GM12875 (cell line): ENCODE data around the gene PTPRR.

Source experiments
- H3K4me3 ChIP-seq: one replicate; pipeline ENCODE4 v1.5.1; 2011; ENCODE audit warnings: low read depth, low read length, control low read depth
- CTCF ChIP-seq: IDR thresholded peaks from 2 replicates; pipeline ENCODE4 v1.5.1; 2011; ENCODE audit warnings: low read depth, mild to moderate bottlenecking, control low read depth, inconsistent platforms, low read length, moderate library complexity, borderline replicate concordance; ENCODE audit not compliant: insufficient read depth

The PTPRR gene

GRCh38 chr12:70763666-70764065 is 156.9 kb downstream of the PTPRR start:
- no peak overlapping the region for H3K4me3 ChIP-seq
- TF ChIP-seq CTCF = no peak

GRCh38 chr12:70762000-70762399 is 158.5 kb downstream of the PTPRR start:
- no peak for TF ChIP-seq CTCF
- H3K4me3 ChIP-seq = no peak overlapping the region

DNA sequence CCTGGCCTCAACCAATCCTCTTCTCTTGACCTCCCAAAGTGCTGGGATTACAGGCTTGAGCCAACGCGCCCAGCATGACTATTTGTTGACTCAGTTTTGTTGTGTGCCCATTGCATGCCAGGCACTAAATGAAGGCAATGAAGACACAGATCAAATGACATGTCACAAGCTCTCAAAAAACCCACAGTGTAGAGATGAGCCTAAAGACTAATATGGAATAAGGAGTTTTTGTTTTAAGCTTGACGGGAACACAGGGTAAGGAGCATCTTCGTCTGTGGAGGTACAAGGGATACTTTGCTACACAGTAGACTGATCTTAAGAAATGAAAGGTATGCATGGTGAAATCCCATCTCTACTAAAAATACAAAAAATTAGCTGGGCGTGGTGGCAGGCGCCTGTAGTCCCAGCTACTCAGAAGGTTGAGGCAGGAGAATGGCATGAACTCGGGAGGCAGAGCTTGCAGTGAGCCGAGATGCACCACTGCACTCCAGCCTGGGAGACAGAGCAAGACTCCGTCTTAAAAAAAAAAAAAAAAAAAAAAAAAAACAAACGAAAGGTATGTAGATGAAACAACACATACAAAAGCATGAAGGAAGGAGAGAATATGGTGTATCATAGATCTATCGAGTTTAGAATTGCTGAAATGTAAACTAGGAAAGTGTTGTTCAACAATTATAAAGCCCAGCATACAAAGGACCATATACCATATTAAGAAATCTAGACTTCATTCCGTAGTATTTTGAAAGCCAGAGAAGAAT is 161.2 kb downstream of the PTPRR start:
- TF ChIP-seq CTCF = no peak
- no peak overlapping the region for H3K4me3 ChIP-seq

- H3K4me3 ChIP-seq = no peak overlapping the region
- TF ChIP-seq CTCF = no peak
Observed at GRCh38 chr12:70758494-70758845, 162.1 kb downstream of the PTPRR start.

DNA sequence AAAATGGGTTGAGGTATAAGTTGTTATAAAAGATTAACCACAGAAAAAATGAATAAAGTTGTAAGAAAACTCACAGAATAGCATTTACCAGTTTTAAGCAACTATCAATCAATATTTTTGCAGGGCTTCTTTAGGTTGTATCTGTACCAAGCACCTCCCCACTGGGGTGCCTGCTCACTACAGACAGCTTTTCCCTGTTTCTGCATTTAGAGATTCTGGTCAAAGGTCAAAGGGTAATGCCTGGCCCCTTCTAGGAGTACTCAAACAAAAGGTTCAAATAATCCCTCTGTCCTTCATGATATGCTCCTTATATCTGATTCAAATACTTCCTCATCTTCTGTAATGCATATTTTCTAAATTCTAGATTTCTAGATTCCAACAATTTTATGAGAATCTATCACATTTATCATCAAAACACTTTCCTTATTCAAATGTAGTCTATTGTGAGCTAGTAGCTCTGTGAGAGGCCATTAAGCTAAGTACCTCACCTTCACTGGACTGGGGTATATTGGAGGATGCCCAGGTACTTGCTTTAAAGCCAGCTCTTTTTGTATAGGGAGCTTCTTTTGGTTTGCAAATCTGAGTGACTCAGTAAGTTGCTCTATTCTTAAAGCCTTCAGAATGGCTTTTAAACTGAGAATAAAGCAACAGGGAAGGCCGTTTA is 162.6 kb downstream of the PTPRR start:
- no peak for TF ChIP-seq CTCF
- H3K4me3 ChIP-seq = no peak overlapping the region

DNA sequence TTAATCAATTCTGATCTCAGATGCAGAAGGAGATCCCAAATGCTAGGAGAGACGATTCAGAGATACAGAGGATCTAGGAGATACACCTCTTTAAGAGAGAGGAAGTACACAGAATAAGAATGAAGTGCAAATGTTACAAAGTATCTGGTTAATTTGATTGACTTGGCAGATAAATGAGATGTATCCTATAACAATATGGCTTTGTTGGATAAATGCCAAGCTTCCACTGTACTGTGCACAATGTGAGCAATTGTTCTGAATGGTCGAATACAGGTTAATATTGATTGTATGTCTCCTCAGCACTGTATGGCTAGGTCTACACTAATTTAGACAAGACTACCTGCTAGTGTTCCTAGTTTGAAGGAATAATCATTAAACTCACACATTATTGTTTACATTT is 163.7 kb downstream of the PTPRR start:
- TF ChIP-seq CTCF = no peak

DNA sequence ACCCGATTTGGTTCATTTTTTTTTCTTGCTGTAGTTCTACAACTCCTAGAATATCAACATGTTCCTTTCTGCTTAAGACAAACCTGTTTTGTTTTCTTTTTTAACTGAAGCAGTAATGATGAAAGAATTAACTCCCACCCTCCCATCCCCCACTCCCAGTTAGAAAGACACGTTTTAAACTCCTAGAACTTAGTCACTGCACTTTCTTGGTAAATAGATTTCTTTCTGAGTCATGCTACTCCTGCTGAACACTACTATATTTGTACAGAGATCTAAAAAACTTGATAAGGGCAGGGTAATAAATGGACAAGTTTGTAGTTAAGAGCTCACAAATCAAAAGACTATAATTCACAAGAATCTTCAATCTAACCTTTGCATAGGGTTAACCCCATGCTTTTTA is 164.4 kb downstream of the PTPRR start:
- TF ChIP-seq CTCF = no peak
- no peak overlapping the region for H3K4me3 ChIP-seq

More for the DNA sequence above, 163.7 kb downstream of the PTPRR start:
- H3K4me3 ChIP-seq = no peak overlapping the region
